Epithelial cell of esophagus (primary cell): ENCODE results near the gene AKR1E2.

Source experiments
- DNase-seq: peaks from one replicate; pipeline ENCODE4 v3.0.0; 2010; ENCODE audit warnings: low read depth
- H3K4me3 ChIP-seq: 2 replicates; pipeline ENCODE4 v1.5.1; 2011; ENCODE audit warnings: mild to moderate bottlenecking, low read length, control low read depth
- CTCF ChIP-seq: IDR thresholded peaks from 2 replicates; pipeline ENCODE4 v1.5.1; 2011; ENCODE audit warnings: low read depth, mild to moderate bottlenecking, low read length, control low read depth, inconsistent platforms; ENCODE audit not compliant: insufficient read depth; ENCODE audit errors: missing control alignments

AKR1E2 gene

GRCh38 chr10:4819707-4820106 lies 6.3 kb upstream of the AKR1E2 start:
- no peak for TF ChIP-seq CTCF
- H3K4me3 ChIP-seq = no peak overlapping the region
- DNase-seq = no peak

GRCh38 chr10:4820804-4821401 lies 5.1 kb upstream of the AKR1E2 start:
- TF ChIP-seq CTCF = no peak
- no peak overlapping the region for H3K4me3 ChIP-seq
- DNase-seq = no peak

GRCh38 chr10:4822208-4822607 lies 3.8 kb upstream of the AKR1E2 start:
- DNase-seq = no peak
- no peak for TF ChIP-seq CTCF
- no peak overlapping the region for H3K4me3 ChIP-seq

- no peak overlapping the region for H3K4me3 ChIP-seq
- no peak for DNase-seq
- TF ChIP-seq CTCF = no peak
Observed at GRCh38 chr10:4824791-4825310, 1.2 kb upstream of the AKR1E2 start.

GRCh38 chr10:4825456-4825867 lies 545 bp upstream of the AKR1E2 start:
- TF ChIP-seq CTCF = no peak
- DNase-seq = no peak
- H3K4me3 ChIP-seq = no peak overlapping the region

- DNase-seq = no peak
- no peak for TF ChIP-seq CTCF
- peak overlapping the region; percentile 46 for H3K4me3 ChIP-seq
Observed at GRCh38 chr10:4826792-4827324, 851 bp downstream of the AKR1E2 start.

- no peak overlapping the region for H3K4me3 ChIP-seq
- no peak for TF ChIP-seq CTCF
- DNase-seq = no peak
Observed at GRCh38 chr10:4828005-4828404, 2.0 kb downstream of the AKR1E2 start.
